ENCODE measurements around the gene POU2AF1.

- TF ChIP-seq EZH2 (IDR thresholded peaks at IDR 0.05; ENCODE audit: borderline replicate concordance, low read length) (no peak), CTCF (conservative IDR thresholded peaks at IDR 0.05 in 1 of 2, IDR thresholded peaks at IDR 0.05 in 1 of 2; ENCODE audit: extremely low read depth in 1 of 2, insufficient read depth in 1 of 2, low read depth in 1 of 2, low read length in 2 of 2) (no peak)
Measured at GRCh38 chr11:111419641-111420327, 40.7 kb upstream of the POU2AF1 start.
